DND-41 (cell line): ENCODE measurements around the gene ABHD8.
A peak's percentile ranks its signal among the peaks of the same experiment; 100 is the strongest.

Experiments
- ATAC-seq: fragments of 200-7000 bp; cut with Tn5 transposase; 3 replicates; pipeline ENCODE4 v1.9.1; 2021; ENCODE audit warnings: low read depth; ENCODE audit not compliant: insufficient read depth
- DNase-seq: peaks from one replicate; pipeline ENCODE4 v3.0.0-alpha.2; 2020
- H2AFZ ChIP-seq: 2 replicates; pipeline ENCODE4 v1.6.0; 2012; ENCODE audit warnings: low read depth, low read length
- H3K27ac ChIP-seq: 2 replicates; pipeline ENCODE4 v1.5.1; 2012; ENCODE audit warnings: low read length, inconsistent platforms
- H3K27me3 ChIP-seq: fragments of 200-600 bp; sonication (generic); 2 replicates; pipeline ENCODE4 v1.6.0; 2012; ENCODE audit warnings: low read length, mild to moderate bottlenecking, inconsistent platforms; ENCODE audit not compliant: insufficient read depth, poor library complexity
- H3K36me3 ChIP-seq: 2 replicates; pipeline ENCODE4 v1.5.1; 2012; ENCODE audit warnings: low read length, inconsistent platforms; ENCODE audit not compliant: insufficient read depth
- H3K4me1 ChIP-seq: 2 replicates; pipeline ENCODE4 v1.5.1; 2012; ENCODE audit warnings: mild to moderate bottlenecking, low read length; ENCODE audit not compliant: insufficient read depth
- H3K4me2 ChIP-seq: 2 replicates; pipeline ENCODE4 v1.6.0; 2012; ENCODE audit warnings: mild to moderate bottlenecking, moderate library complexity, low read length, inconsistent platforms; ENCODE audit not compliant: insufficient read depth
- H3K4me3 ChIP-seq, 2 experiments: fragments of 200-600 bp in 1 of 2; shearing (Covaris generic) in 1 of 2; 2 replicates each; pipeline ENCODE4 v1.5.1; 2012 to 2016; ENCODE audit warnings: inconsistent platforms in 2 of 2, low read length in 2 of 2, mild to moderate bottlenecking in 2 of 2, low read depth in 1 of 2, moderate library complexity in 1 of 2
- H3K79me2 ChIP-seq: 2 replicates; pipeline ENCODE4 v1.6.0; 2012; ENCODE audit warnings: low read length, inconsistent platforms; ENCODE audit not compliant: insufficient read depth
- H3K9ac ChIP-seq: 2 replicates; pipeline ENCODE4 v1.6.0; 2012; ENCODE audit warnings: low read depth, mild to moderate bottlenecking, inconsistent platforms, low read length, moderate library complexity
- H3K9me3 ChIP-seq: 2 replicates; pipeline ENCODE4 v1.5.1; 2012; ENCODE audit warnings: low read length, moderate library complexity, mild to moderate bottlenecking, inconsistent platforms; ENCODE audit not compliant: insufficient read depth, severe bottlenecking
- H4K20me1 ChIP-seq: 2 replicates; pipeline ENCODE4 v1.6.0; 2012; ENCODE audit warnings: low read length; ENCODE audit not compliant: insufficient read depth
- EZH2 ChIP-seq: IDR thresholded peaks from 3 replicates; pipeline ENCODE4 v1.6.1; 2012; ENCODE audit warnings: borderline replicate concordance, low read depth, mild to moderate bottlenecking, moderate library complexity, low read length, inconsistent platforms; ENCODE audit not compliant: severe bottlenecking
- TF ChIP-seq, protein P1 (sequence below): IDR thresholded peaks from 2 replicates; pipeline ENCODE4 v1.5.1; 2012; ENCODE audit warnings: borderline replicate concordance, low read length, moderate library complexity, mild to moderate bottlenecking; ENCODE audit not compliant: poor library complexity, severe bottlenecking; ENCODE audit errors: extremely low read depth

The ABHD8 gene

GRCh38 chr19:17323300-17323963 is 20.2 kb upstream of the ABHD8 start:
- TF ChIP-seq, protein P1, sequence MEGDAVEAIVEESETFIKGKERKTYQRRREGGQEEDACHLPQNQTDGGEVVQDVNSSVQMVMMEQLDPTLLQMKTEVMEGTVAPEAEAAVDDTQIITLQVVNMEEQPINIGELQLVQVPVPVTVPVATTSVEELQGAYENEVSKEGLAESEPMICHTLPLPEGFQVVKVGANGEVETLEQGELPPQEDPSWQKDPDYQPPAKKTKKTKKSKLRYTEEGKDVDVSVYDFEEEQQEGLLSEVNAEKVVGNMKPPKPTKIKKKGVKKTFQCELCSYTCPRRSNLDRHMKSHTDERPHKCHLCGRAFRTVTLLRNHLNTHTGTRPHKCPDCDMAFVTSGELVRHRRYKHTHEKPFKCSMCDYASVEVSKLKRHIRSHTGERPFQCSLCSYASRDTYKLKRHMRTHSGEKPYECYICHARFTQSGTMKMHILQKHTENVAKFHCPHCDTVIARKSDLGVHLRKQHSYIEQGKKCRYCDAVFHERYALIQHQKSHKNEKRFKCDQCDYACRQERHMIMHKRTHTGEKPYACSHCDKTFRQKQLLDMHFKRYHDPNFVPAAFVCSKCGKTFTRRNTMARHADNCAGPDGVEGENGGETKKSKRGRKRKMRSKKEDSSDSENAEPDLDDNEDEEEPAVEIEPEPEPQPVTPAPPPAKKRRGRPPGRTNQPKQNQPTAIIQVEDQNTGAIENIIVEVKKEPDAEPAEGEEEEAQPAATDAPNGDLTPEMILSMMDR: no peak
- no peak for TF ChIP-seq EZH2
- ATAC-seq (no peak), DNase-seq (no peak)
- peaks cover 4% of the 10 kb centered on the region for H4K20me1 ChIP-seq
- H2AFZ ChIP-seq: no peak overlapping the region
- no peak overlapping the region for H3K4me3 ChIP-seq
- H3K79me2 ChIP-seq: no peaks in the 10 kb centered on the region
- H3K36me3 ChIP-seq: peaks cover 47% of the 10 kb centered on the region
- no peaks in the 10 kb centered on the region for H3K9me3 ChIP-seq
- no peak overlapping the region for H3K27ac ChIP-seq
- H3K4me1 ChIP-seq: no peaks in the 10 kb centered on the region
- no peak overlapping the region for H3K4me2 ChIP-seq
- no peaks in the 10 kb centered on the region for H3K27me3 ChIP-seq
- no peak overlapping the region for H3K9ac ChIP-seq

DNA sequence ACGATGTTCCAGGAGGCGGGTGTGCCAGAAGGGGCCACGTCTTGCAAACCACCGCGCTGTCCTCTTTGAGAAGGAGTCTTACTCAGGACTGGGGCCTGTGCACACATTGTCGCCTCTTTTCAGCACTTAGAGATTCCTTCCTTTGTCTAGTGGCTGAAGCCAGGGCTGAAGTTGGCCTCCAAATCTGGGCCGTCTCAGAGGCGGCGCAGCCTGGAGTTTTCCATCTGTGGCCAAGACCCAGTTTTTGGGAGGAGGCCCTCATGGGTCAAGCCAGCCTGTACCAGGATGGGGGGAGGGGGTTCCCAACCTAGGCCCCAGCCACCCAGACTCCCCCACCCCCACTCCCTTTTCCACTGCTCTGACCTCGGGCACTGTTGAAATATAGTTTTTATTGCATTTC is 19.6 kb upstream of the ABHD8 start:
- DNase-seq (no peak), ATAC-seq (no peak)
- Histone ChIP-seq H3K79me2 (no peaks in the 10 kb centered on the region), H3K9ac (no peak overlapping the region), H2AFZ (no peak overlapping the region), H3K4me3 (no peak overlapping the region), H3K9me3 (no peaks in the 10 kb centered on the region), H3K4me2 (no peak overlapping the region), H4K20me1 (peaks cover 4% of the 10 kb centered on the region), H3K4me1 (no peaks in the 10 kb centered on the region), H3K36me3 (peaks cover 47% of the 10 kb centered on the region), H3K27ac (no peak overlapping the region), H3K27me3 (no peaks in the 10 kb centered on the region)
- TF ChIP-seq, protein P1: no peak
- TF ChIP-seq EZH2: no peak

- no peak overlapping the region for H3K27ac ChIP-seq
- no peak overlapping the region for H3K9ac ChIP-seq
- H3K36me3 ChIP-seq: peaks cover 41% of the 10 kb centered on the region
- no peak overlapping the region for H2AFZ ChIP-seq
- ATAC-seq (0 out of 3 replicates have a peak, but pooled peaks have one; percentile 16), DNase-seq (no peak)
- H4K20me1 ChIP-seq: peaks cover 4% of the 10 kb centered on the region
- H3K4me2 ChIP-seq: no peak overlapping the region
- no peaks in the 10 kb centered on the region for H3K9me3 ChIP-seq
- TF ChIP-seq EZH2: no peak
- H3K27me3 ChIP-seq: no peaks in the 10 kb centered on the region
- H3K79me2 ChIP-seq: no peaks in the 10 kb centered on the region
- no peaks in the 10 kb centered on the region for H3K4me1 ChIP-seq
- no peak overlapping the region for H3K4me3 ChIP-seq
These were observed 18.6 kb upstream of the ABHD8 start for GRCh38 chr19:17321655-17322489.

DNA sequence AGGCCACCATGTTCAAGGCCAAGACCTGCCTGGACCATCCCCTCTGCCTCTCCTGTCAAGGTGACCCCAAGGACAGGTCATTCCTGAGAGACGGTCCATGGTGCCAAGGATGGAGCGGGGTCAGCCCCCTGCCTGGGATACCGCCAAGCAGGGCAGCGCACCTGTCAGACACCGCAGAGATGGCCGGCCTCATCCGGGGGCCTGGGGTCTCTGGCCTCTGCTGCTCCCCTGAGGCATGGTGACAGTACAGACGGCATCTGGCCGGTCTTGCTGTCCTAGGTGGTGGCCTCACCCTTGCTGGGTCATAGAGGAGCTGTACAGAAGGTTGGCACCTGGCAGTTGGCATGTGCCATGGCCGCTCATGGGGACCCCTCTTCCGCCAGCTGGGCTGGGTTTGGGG is 17.2 kb upstream of the ABHD8 start:
- no peak for ATAC-seq
- H2AFZ ChIP-seq: no peak overlapping the region
- no peak overlapping the region for H3K27ac ChIP-seq
- TF ChIP-seq, protein P1: no peak
- TF ChIP-seq EZH2: no peak
- peaks cover 7% of the 10 kb centered on the region for H4K20me1 ChIP-seq
- no peak overlapping the region for H3K9ac ChIP-seq
- H3K4me1 ChIP-seq: no peaks in the 10 kb centered on the region
- DNase-seq: no peak
- H3K79me2 ChIP-seq: no peaks in the 10 kb centered on the region
- H3K27me3 ChIP-seq: no peaks in the 10 kb centered on the region
- no peak overlapping the region for H3K4me3 ChIP-seq
- H3K9me3 ChIP-seq: no peaks in the 10 kb centered on the region
- peaks cover 48% of the 10 kb centered on the region for H3K36me3 ChIP-seq
- no peak overlapping the region for H3K4me2 ChIP-seq
